Lower leg skin (tissue), 3 donors: Measurements from ENCODE around the gene FILIP1L.

Source experiments
- CTCF ChIP-seq, 3 donors: fragments of 450-650 bp; IDR thresholded peaks; one replicate each; pipeline ENCODE4 v1.5.1; 2016; ENCODE audit warnings: antibody characterized with exemption in 3 of 3, mild to moderate bottlenecking in 3 of 3, moderate library complexity in 2 of 3
- POLR2A ChIP-seq, 2 donors: fragments of 450-650 bp; IDR thresholded peaks; one replicate each; pipeline ENCODE4 v1.6.1; 2016 to 2017; ENCODE audit warnings: antibody characterized with exemption in 2 of 2, mild to moderate bottlenecking in 1 of 2, moderate library complexity in 1 of 2

DNA sequence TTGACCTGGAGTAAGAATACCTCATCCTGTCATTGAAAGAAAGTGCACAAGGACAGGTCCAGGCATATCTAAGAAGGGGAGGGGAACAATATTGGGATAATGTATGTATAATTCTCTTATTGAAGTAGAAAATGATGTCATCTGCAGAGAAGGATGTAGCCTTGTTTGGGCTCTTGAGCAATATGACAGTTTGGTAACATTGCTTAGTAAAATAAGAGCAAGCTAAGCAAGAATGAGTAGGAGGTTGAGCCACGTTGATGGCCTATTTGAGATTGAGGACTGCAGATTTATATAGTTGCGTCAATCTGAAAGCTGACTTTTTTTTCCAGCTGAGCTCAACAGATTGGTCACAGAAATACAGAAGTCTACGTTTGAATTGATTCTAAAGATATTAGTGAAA, 145.2 kb downstream of the FILIP1L start:
- TF ChIP-seq CTCF (IDR thresholded peaks at IDR 0.05) = no peak
- no peak for TF ChIP-seq POLR2A (IDR thresholded peaks at IDR 0.05)
